GM12878 (cell line): ENCODE measurements around the gene AFMID. TPM values are rescaled to one million over a fixed set of nuclear protein-coding genes. Genes with fewer than 3 reads are reported as not detected.

Experiments used
- BHLHE40 ChIP-seq, 2 experiments: fragments of 450-650 bp in 1 of 2; IDR thresholded peaks; 2 replicates each; pipeline ENCODE4 v1.6.1; 2011 to 2017; ENCODE audit warnings: low read depth in 2 of 2, borderline replicate concordance in 1 of 2, improper control_type of control experiment in 1 of 2, low read length in 1 of 2, mild to moderate bottlenecking in 1 of 2
- BRCA1 ChIP-seq: IDR thresholded peaks from 2 replicates; pipeline ENCODE4 v1.6.1; 2011; ENCODE audit warnings: low read depth, low read length, improper control_type of control experiment
- EP300 ChIP-seq, 2 experiments: fragments of 150-350 bp in 1 of 2; IDR thresholded peaks; 2 replicates each; pipeline ENCODE4 v1.6.1; 2011 to 2012; ENCODE audit warnings: low read depth in 2 of 2, low read length in 2 of 2, borderline replicate concordance in 1 of 2, improper control_type of control experiment in 1 of 2, inconsistent platforms in 1 of 2; ENCODE audit not compliant: control insufficient read depth in 1 of 2
- EZH2 ChIP-seq: IDR thresholded peaks from 2 replicates; pipeline ENCODE4 v1.6.1; 2012; ENCODE audit warnings: low read depth, mild to moderate bottlenecking, control low read depth, inconsistent platforms, low read length, borderline replicate concordance; ENCODE audit not compliant: control insufficient read depth
- GABPA ChIP-seq: IDR thresholded peaks from 2 replicates; pipeline ENCODE4 v1.6.1; 2014; ENCODE audit warnings: antibody characterized with exemption, low read depth, mild to moderate bottlenecking, inconsistent platforms
- GATAD2B ChIP-seq: fragments of 450-650 bp; conservative IDR thresholded peaks from 2 replicates; pipeline ENCODE4 v1.6.1; 2017; ENCODE audit warnings: low read depth, mild to moderate bottlenecking, moderate library complexity
- IKZF2 ChIP-seq, 2 experiments: fragments of 450-650 bp; IDR thresholded peaks; 2 replicates each; pipeline ENCODE4 v1.6.1; 2017; ENCODE audit warnings: mild to moderate bottlenecking in 2 of 2, moderate library complexity in 2 of 2
- MEF2A ChIP-seq: IDR thresholded peaks from 2 replicates; pipeline ENCODE4 v1.6.1; 2011; ENCODE audit warnings: low read depth, mild to moderate bottlenecking, low read length, moderate library complexity; ENCODE audit not compliant: insufficient read depth
- NR2F1 ChIP-seq: fragments of 450-650 bp; conservative IDR thresholded peaks from 2 replicates; pipeline ENCODE4 v1.6.1; 2017; ENCODE audit warnings: mild to moderate bottlenecking
- PAX8 ChIP-seq: fragments of 450-650 bp; IDR thresholded peaks from 2 replicates; pipeline ENCODE4 v1.6.1; 2017; ENCODE audit warnings: mild to moderate bottlenecking, moderate library complexity
- POLR2AphosphoS5 ChIP-seq: IDR thresholded peaks from 2 replicates; pipeline ENCODE4 v1.6.1; 2011; ENCODE audit warnings: mild to moderate bottlenecking, low read length, inconsistent platforms
- SMARCA5 ChIP-seq: fragments of 450-650 bp; IDR thresholded peaks from 2 replicates; pipeline ENCODE4 v1.6.1; 2017; ENCODE audit warnings: mild to moderate bottlenecking
- SP1 ChIP-seq: IDR thresholded peaks from one replicate; pipeline ENCODE4 v1.6.1; 2011; ENCODE audit warnings: low read depth, low read length
- SREBF2 ChIP-seq: IDR thresholded peaks from 2 replicates; pipeline ENCODE4 v1.6.1; 2012; ENCODE audit warnings: mild to moderate bottlenecking, low read length
- TCF7 ChIP-seq: IDR thresholded peaks from 2 replicates; pipeline ENCODE4 v1.6.1; 2014; ENCODE audit warnings: antibody characterized with exemption, borderline replicate concordance
- polyA plus RNA-seq, 11 experiments: library from polyadenylated mRNA; depleted of rRNA in 4 of 11; unstranded in 6 of 11; stranded (reverse) in 5 of 11; fragments of >200 nt; fragmentation: Nextera tagmentation in 4 of 11; fragmentation: Illumina TruSeq in 1 of 11; extraction: Ambion mirVana in 4 of 11; extraction: Trizol in 1 of 11; gene quantifications; 1 replicate in 1 of 11; 2 replicates in 10 of 11; pipeline versions ENCODE4 v1.2.1 to v1.2.3, GENCODE V29; 2011 to 2016; ENCODE audit warnings: inconsistent platforms in 2 of 11, missing spikeins in 2 of 11, low read depth in 1 of 11
- total RNA-seq, 4 experiments: library from RNA; depleted of rRNA in 3 of 4; stranded (reverse); fragments of >200 nt in 3 of 4; fragmentation: Illumina TruSeq in 1 of 4; extraction: Trizol in 1 of 4; gene quantifications; 2 replicates each; pipeline versions ENCODE4 v1.2.1 to v1.2.3, GENCODE V29; 2013 to 2021
- TF ChIP-seq, protein P1 (sequence below): fragments of 450-650 bp; formaldehyde crosslinking; IDR thresholded peaks from 2 replicates; pipeline ENCODE4 v1.4.0; 2020; ENCODE audit warnings: mild to moderate bottlenecking, moderate library complexity
- TF ChIP-seq, protein P2 (sequence below): fragments of 450-650 bp; IDR thresholded peaks from 2 replicates; pipeline ENCODE4 v1.6.1; 2017; ENCODE audit warnings: antibody characterized with exemption, mild to moderate bottlenecking, moderate library complexity
- TF ChIP-seq, protein P3 (sequence below): fragments of 450-650 bp; IDR thresholded peaks from 2 replicates; pipeline ENCODE4 v1.6.1; 2017; ENCODE audit warnings: borderline replicate concordance
- TF ChIP-seq, protein P4 (sequence below): IDR thresholded peaks from 2 replicates; pipeline ENCODE4 v1.6.1; 2012; ENCODE audit warnings: low read depth, low read length, improper control_type of control experiment

The AFMID gene
- total and polyA plus RNA-seq, 10 of the 15 experiments (the other 5 are each of a cell fraction or from before 2014, with no cell fraction given): 36.1 to 98.8 (median 51.6) TPM

DNA sequence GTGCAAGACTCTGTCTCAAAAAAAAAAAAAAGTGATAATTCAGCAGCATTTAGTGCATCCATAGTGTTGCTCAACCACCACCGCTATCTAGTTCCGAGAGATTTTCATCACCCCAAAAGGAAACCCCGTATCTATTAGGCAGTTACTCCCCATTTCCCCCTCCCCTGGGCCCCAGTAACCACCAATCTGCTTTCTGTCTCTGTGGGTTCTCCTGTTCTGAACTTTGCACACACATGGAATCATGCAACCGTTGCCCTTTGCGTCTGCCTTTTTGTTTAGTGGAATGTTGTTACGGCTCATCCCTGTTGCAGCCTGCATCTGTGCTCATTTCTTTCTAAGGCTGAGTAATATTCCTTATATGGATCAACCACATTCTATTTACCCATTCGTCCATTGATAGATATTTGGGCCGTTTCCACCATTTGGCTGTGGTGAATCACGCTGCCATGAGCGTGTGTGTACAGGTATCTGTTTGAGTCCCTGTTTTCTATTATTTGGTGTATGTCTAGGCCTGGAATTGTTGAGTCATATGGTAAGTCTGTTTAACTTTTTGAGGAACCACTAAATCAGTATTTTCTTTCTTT lies 27.5 kb upstream of the AFMID start (continued):
- TF ChIP-seq GABPA (no peak), IKZF2 (IDR thresholded peaks at IDR 0.05) (peak; percentile 96 to 97), EP300 (IDR thresholded peaks at IDR 0.05; ENCODE audit: borderline replicate concordance in 1 of 2, control insufficient read depth in 1 of 2, low read depth in 2 of 2, low read length in 2 of 2) (peak in 1 of 2 experiments; percentile 58; a peak in 2 of 4 replicates), EZH2 (no peak), MEF2A (peak; percentile 86), TCF7 (no peak), SMARCA5 (peak; percentile 12), NR2F1 (no peak), SREBF2 (no peak), SP1 (no peak), BHLHE40 (IDR thresholded peaks at IDR 0.05; ENCODE audit: borderline replicate concordance in 1 of 2, low read depth in 2 of 2, low read length in 1 of 2) (peak in 1 of 2 experiments; percentile 50; a peak in 2 of 4 replicates), GATAD2B (no peak; the same call in 1 of the 2 replicates), PAX8 (no peak), BRCA1 (no peak), POLR2AphosphoS5 (no peak)
- TF ChIP-seq, protein P1, sequence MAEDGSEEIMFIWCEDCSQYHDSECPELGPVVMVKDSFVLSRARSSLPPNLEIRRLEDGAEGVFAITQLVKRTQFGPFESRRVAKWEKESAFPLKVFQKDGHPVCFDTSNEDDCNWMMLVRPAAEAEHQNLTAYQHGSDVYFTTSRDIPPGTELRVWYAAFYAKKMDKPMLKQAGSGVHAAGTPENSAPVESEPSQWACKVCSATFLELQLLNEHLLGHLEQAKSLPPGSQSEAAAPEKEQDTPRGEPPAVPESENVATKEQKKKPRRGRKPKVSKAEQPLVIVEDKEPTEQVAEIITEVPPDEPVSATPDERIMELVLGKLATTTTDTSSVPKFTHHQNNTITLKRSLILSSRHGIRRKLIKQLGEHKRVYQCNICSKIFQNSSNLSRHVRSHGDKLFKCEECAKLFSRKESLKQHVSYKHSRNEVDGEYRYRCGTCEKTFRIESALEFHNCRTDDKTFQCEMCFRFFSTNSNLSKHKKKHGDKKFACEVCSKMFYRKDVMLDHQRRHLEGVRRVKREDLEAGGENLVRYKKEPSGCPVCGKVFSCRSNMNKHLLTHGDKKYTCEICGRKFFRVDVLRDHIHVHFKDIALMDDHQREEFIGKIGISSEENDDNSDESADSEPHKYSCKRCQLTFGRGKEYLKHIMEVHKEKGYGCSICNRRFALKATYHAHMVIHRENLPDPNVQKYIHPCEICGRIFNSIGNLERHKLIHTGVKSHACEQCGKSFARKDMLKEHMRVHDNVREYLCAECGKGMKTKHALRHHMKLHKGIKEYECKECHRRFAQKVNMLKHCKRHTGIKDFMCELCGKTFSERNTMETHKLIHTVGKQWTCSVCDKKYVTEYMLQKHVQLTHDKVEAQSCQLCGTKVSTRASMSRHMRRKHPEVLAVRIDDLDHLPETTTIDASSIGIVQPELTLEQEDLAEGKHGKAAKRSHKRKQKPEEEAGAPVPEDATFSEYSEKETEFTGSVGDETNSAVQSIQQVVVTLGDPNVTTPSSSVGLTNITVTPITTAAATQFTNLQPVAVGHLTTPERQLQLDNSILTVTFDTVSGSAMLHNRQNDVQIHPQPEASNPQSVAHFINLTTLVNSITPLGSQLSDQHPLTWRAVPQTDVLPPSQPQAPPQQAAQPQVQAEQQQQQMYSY (CRISPR knock-in tag): no peak
- TF ChIP-seq, protein P2, sequence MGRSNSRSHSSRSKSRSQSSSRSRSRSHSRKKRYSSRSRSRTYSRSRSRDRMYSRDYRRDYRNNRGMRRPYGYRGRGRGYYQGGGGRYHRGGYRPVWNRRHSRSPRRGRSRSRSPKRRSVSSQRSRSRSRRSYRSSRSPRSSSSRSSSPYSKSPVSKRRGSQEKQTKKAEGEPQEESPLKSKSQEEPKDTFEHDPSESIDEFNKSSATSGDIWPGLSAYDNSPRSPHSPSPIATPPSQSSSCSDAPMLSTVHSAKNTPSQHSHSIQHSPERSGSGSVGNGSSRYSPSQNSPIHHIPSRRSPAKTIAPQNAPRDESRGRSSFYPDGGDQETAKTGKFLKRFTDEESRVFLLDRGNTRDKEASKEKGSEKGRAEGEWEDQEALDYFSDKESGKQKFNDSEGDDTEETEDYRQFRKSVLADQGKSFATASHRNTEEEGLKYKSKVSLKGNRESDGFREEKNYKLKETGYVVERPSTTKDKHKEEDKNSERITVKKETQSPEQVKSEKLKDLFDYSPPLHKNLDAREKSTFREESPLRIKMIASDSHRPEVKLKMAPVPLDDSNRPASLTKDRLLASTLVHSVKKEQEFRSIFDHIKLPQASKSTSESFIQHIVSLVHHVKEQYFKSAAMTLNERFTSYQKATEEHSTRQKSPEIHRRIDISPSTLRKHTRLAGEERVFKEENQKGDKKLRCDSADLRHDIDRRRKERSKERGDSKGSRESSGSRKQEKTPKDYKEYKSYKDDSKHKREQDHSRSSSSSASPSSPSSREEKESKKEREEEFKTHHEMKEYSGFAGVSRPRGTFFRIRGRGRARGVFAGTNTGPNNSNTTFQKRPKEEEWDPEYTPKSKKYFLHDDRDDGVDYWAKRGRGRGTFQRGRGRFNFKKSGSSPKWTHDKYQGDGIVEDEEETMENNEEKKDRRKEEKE: no peak
- TF ChIP-seq, protein P3, sequence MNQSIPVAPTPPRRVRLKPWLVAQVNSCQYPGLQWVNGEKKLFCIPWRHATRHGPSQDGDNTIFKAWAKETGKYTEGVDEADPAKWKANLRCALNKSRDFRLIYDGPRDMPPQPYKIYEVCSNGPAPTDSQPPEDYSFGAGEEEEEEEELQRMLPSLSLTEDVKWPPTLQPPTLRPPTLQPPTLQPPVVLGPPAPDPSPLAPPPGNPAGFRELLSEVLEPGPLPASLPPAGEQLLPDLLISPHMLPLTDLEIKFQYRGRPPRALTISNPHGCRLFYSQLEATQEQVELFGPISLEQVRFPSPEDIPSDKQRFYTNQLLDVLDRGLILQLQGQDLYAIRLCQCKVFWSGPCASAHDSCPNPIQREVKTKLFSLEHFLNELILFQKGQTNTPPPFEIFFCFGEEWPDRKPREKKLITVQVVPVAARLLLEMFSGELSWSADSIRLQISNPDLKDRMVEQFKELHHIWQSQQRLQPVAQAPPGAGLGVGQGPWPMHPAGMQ: no peak; the same call in 1 of the 2 replicates
- TF ChIP-seq, protein P4, sequence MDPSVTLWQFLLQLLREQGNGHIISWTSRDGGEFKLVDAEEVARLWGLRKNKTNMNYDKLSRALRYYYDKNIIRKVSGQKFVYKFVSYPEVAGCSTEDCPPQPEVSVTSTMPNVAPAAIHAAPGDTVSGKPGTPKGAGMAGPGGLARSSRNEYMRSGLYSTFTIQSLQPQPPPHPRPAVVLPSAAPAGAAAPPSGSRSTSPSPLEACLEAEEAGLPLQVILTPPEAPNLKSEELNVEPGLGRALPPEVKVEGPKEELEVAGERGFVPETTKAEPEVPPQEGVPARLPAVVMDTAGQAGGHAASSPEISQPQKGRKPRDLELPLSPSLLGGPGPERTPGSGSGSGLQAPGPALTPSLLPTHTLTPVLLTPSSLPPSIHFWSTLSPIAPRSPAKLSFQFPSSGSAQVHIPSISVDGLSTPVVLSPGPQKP: no peak
